Naive thymus-derived CD4-positive, alpha-beta T cell (primary cell): ENCODE results near the gene PRKN. TPM values are rescaled to one million over a fixed set of nuclear protein-coding genes. Genes with fewer than 3 reads are reported as not detected.

Experiments
- ATAC-seq: fragments of 150-1000 bp; cut with Tn5 transposase; 2 replicates; pipeline ENCODE4 v1.10.0; 2021; ENCODE audit warnings: mild to moderate bottlenecking, moderate library complexity
- CTCF ChIA-PET: fragments of 350-600 bp; sonication (Branson Sonifier 250); formaldehyde crosslinking; loops from one replicate; lab custom pipeline; 2021; ENCODE audit warnings: antibody characterized with exemption; lab: Charles Lee
- POLR2A ChIA-PET: fragments of 350-600 bp; sonication (Branson Sonifier 250); formaldehyde crosslinking; loops from one replicate; lab custom pipeline; 2021; ENCODE audit warnings: antibody characterized with exemption, inconsistent platforms; lab: Charles Lee
- DNase-seq, 9 donors: peaks; one replicate each; pipeline versions ENCODE4 v3.0.0 to v3.0.0-alpha.2; 2020 to 2022; ENCODE audit warnings: mixed read lengths in 1 of 9
- H3K27ac ChIP-seq: one replicate; pipeline ENCODE4 v1.7.0; 2013; ENCODE audit warnings: mild to moderate bottlenecking, low read depth, low read length, moderate library complexity
- H3K27me3 ChIP-seq, 2 donors: one replicate each; pipeline ENCODE4 v1.7.0; 2013; ENCODE audit warnings: low read length in 2 of 2, mild to moderate bottlenecking in 2 of 2, moderate library complexity in 2 of 2; ENCODE audit not compliant: control insufficient read depth in 2 of 2, insufficient read depth in 2 of 2
- H3K36me3 ChIP-seq, 3 experiments: 1 replicate in 2 of 3; 2 replicates in 1 of 3; pipeline ENCODE4 v1.7.0; 2013; ENCODE audit warnings: low read length in 3 of 3, mild to moderate bottlenecking in 3 of 3, moderate library complexity in 1 of 3; ENCODE audit not compliant: insufficient read depth in 3 of 3, control insufficient read depth in 2 of 3
- H3K4me1 ChIP-seq, 2 donors: one replicate each; pipeline ENCODE4 v1.7.0; 2013; ENCODE audit warnings: low read length in 2 of 2, mild to moderate bottlenecking in 2 of 2, moderate library complexity in 1 of 2; ENCODE audit not compliant: control insufficient read depth in 2 of 2, insufficient read depth in 2 of 2
- H3K4me3 ChIP-seq: 2 replicates; pipeline ENCODE4 v1.7.0; 2013; ENCODE audit warnings: mild to moderate bottlenecking, low read length
- H3K9me3 ChIP-seq, 3 experiments: 1 replicate in 2 of 3; 2 replicates in 1 of 3; pipeline ENCODE4 v1.7.0; 2013; ENCODE audit warnings: low read length in 3 of 3; ENCODE audit not compliant: control insufficient read depth in 2 of 3
- H3K27ac Mint-ChIP-seq, 9 donors: one replicate each; pipeline ENCODE4 v1.8.0; 2020 to 2022; ENCODE audit warnings: mixed read lengths in 9 of 9, mild to moderate bottlenecking in 8 of 9, moderate library complexity in 5 of 9, inconsistent platforms in 2 of 9
- H3K27me3 Mint-ChIP-seq, 5 donors: one replicate each; pipeline ENCODE4 v1.8.0; 2021 to 2022; ENCODE audit warnings: mixed read lengths in 5 of 5, mild to moderate bottlenecking in 1 of 5
- H3K36me3 Mint-ChIP-seq, 5 donors: one replicate each; pipeline ENCODE4 v1.8.0; 2020 to 2022; ENCODE audit warnings: mixed read lengths in 5 of 5, mild to moderate bottlenecking in 3 of 5, inconsistent platforms in 1 of 5
- H3K4me1 Mint-ChIP-seq, 7 donors: one replicate each; pipeline ENCODE4 v1.8.0; 2020 to 2022; ENCODE audit warnings: mixed read lengths in 7 of 7, mild to moderate bottlenecking in 3 of 7, inconsistent platforms in 1 of 7
- H3K4me3 Mint-ChIP-seq, 10 donors: one replicate each; pipeline ENCODE4 v1.8.0; 2020 to 2022; ENCODE audit warnings: mild to moderate bottlenecking in 10 of 10, mixed read lengths in 10 of 10, moderate library complexity in 6 of 10, inconsistent platforms in 2 of 10
- H3K9me3 Mint-ChIP-seq, 11 donors: one replicate each; pipeline ENCODE4 v1.8.0; 2020 to 2022; ENCODE audit warnings: mixed read lengths in 11 of 11, mild to moderate bottlenecking in 4 of 11, inconsistent platforms in 1 of 11, moderate library complexity in 1 of 11
- intact Hi-C, 2 donors: fragments of 100-400 bp; cut with micrococcal nuclease; formaldehyde crosslinking; loops; one replicate each; pipeline ENCODE4 v1.15.1; 2023
- polyA plus RNA-seq, 2 donors: library from polyadenylated mRNA; unstranded; fragments of 300-500 nt; fragmentation: Illumina TruSeq; gene quantifications; one replicate each; pipeline ENCODE4 v1.2.3, GENCODE V29; 2021
- total RNA-seq, 6 experiments: library from RNA in 5 of 6; stranded (reverse) in 5 of 6; gene quantifications; 1 replicate in 5 of 6; 2 replicates in 1 of 6; pipeline ENCODE4 v1.2.3 and lab custom pipeline; 2021 to 2026

Gene PRKN
- total and polyA plus RNA-seq, 7 experiments from 2014 or later: 0.44 to 10.3 (median 8.1) TPM

GRCh38 chr6:162026843-162027242, 700.7 kb downstream of the PRKN start:
- peaks cover 2 to 23% (median 10%) of the 10 kb centered on the region in 11 donors for H3K9me3 Mint-ChIP-seq
- CTCF ChIA-PET: no interaction called here
- ATAC-seq: no peak
- Histone ChIP-seq H3K4me1 (no peaks in the 10 kb centered on the region), H3K27me3 (no peaks in the 10 kb centered on the region), H3K36me3 (no peaks in the 10 kb centered on the region), H3K27ac (no peak overlapping the region), H3K9me3 (no peaks in the 10 kb centered on the region), H3K4me3 (no peak overlapping the region)
- no peaks in the 10 kb centered on the region for H3K27me3 Mint-ChIP-seq
- H3K4me3 Mint-ChIP-seq: no peak overlapping the region
- POLR2A ChIA-PET: no interaction called here
- no peak overlapping the region for H3K27ac Mint-ChIP-seq
- no peak for DNase-seq
- intact Hi-C loops: no loop called here
- peaks cover 0 to 9% (median 0%) of the 10 kb centered on the region in 7 donors for H3K4me1 Mint-ChIP-seq
- H3K36me3 Mint-ChIP-seq: peaks cover 0 to 23% (median 5%) of the 10 kb centered on the region in 5 donors

GRCh38 chr6:162026031-162026430, 701.5 kb downstream of the PRKN start:
- no peak for ATAC-seq
- no peak overlapping the region for H3K4me3 Mint-ChIP-seq
- H3K9me3 Mint-ChIP-seq: peaks cover 2 to 23% (median 11%) of the 10 kb centered on the region in 11 donors
- no peaks in the 10 kb centered on the region for H3K36me3 ChIP-seq
- H3K4me1 Mint-ChIP-seq: peaks cover 0 to 9% (median 0%) of the 10 kb centered on the region in 7 donors
- H3K4me1 ChIP-seq: no peaks in the 10 kb centered on the region
- ChIA-PET CTCF (no interaction called here), POLR2A (no interaction called here)
- H3K27me3 Mint-ChIP-seq: no peaks in the 10 kb centered on the region
- no peak for DNase-seq
- H3K36me3 Mint-ChIP-seq: peaks cover 0 to 23% (median 5%) of the 10 kb centered on the region in 5 donors
- no peaks in the 10 kb centered on the region for H3K9me3 ChIP-seq
- H3K27ac ChIP-seq: no peak overlapping the region
- no peak overlapping the region for H3K27ac Mint-ChIP-seq
- H3K27me3 ChIP-seq: no peaks in the 10 kb centered on the region
- intact Hi-C loops: no loop called here
- H3K4me3 ChIP-seq: no peak overlapping the region

GRCh38 chr6:162019349-162019748, 708.2 kb downstream of the PRKN start:
- peaks cover 3 to 40% (median 16%) of the 10 kb centered on the region in 11 donors for H3K9me3 Mint-ChIP-seq

GRCh38 chr6:162017536-162017935, 710.0 kb downstream of the PRKN start:
- H3K4me1 ChIP-seq: no peaks in the 10 kb centered on the region
- no peaks in the 10 kb centered on the region for H3K36me3 ChIP-seq
- H3K4me1 Mint-ChIP-seq: no peaks in the 10 kb centered on the region
- CTCF ChIA-PET: no interaction called here
- POLR2A ChIA-PET: no interaction called here
- H3K4me3 Mint-ChIP-seq: no peak overlapping the region
- H3K4me3 ChIP-seq: no peak overlapping the region
- no peaks in the 10 kb centered on the region for H3K27me3 ChIP-seq
- peaks cover 0 to 41% (median 14%) of the 10 kb centered on the region in 11 donors for H3K9me3 Mint-ChIP-seq
- H3K9me3 ChIP-seq: no peaks in the 10 kb centered on the region
- intact Hi-C loops: no loop called here
- ATAC-seq: no peak
- H3K27me3 Mint-ChIP-seq: no peaks in the 10 kb centered on the region
- DNase-seq: no peak
- H3K36me3 Mint-ChIP-seq: peaks cover 0 to 19% (median 7%) of the 10 kb centered on the region in 5 donors
- H3K27ac ChIP-seq: no peak overlapping the region
- H3K27ac Mint-ChIP-seq: no peak overlapping the region

More at GRCh38 chr6:162019349-162019748, 708.2 kb downstream of the PRKN start:
- peaks cover 0 to 26% (median 13%) of the 10 kb centered on the region in 5 donors for H3K36me3 Mint-ChIP-seq
- H3K27me3 Mint-ChIP-seq: no peaks in the 10 kb centered on the region
- no peaks in the 10 kb centered on the region for H3K27me3 ChIP-seq
- no peaks in the 10 kb centered on the region for H3K4me1 ChIP-seq
- ChIA-PET CTCF (no interaction called here), POLR2A (no interaction called here)
- H3K36me3 ChIP-seq: no peaks in the 10 kb centered on the region
- no peak overlapping the region for H3K4me3 ChIP-seq
- ATAC-seq: no peak
- no peak overlapping the region for H3K27ac Mint-ChIP-seq
- H3K4me3 Mint-ChIP-seq: no peak overlapping the region
- no peak for DNase-seq
- H3K4me1 Mint-ChIP-seq: no peaks in the 10 kb centered on the region
- intact Hi-C loops: no loop called here
- H3K27ac ChIP-seq: no peak overlapping the region
- no peaks in the 10 kb centered on the region for H3K9me3 ChIP-seq

GRCh38 chr6:162014069-162014811, 713.3 kb downstream of the PRKN start:
- Histone ChIP-seq H3K36me3 (no peaks in the 10 kb centered on the region), H3K4me1 (no peaks in the 10 kb centered on the region), H3K4me3 (no peak overlapping the region), H3K27ac (no peak overlapping the region), H3K27me3 (no peaks in the 10 kb centered on the region), H3K9me3 (no peaks in the 10 kb centered on the region)
- ATAC-seq (no peak), DNase-seq (no peak)
- H3K36me3 Mint-ChIP-seq: peaks cover 0 to 19% (median 7%) of the 10 kb centered on the region in 5 donors
- H3K4me1 Mint-ChIP-seq: no peaks in the 10 kb centered on the region
- no peak overlapping the region for H3K4me3 Mint-ChIP-seq
- peaks cover 0 to 46% (median 11%) of the 10 kb centered on the region in 11 donors for H3K9me3 Mint-ChIP-seq
- no peak overlapping the region for H3K27ac Mint-ChIP-seq
- intact Hi-C loops: no loop called here
- POLR2A ChIA-PET: no interaction called here
- H3K27me3 Mint-ChIP-seq: no peaks in the 10 kb centered on the region
- CTCF ChIA-PET: no interaction called here

- Mint-ChIP-seq H3K4me1 (no peaks in the 10 kb centered on the region), H3K27ac (no peak overlapping the region), H3K27me3 (no peaks in the 10 kb centered on the region), H3K9me3 (peaks cover 0 to 56% (median 26%) of the 10 kb centered on the region in 11 donors), H3K4me3 (no peak overlapping the region), H3K36me3 (peaks cover 0 to 18% (median 0%) of the 10 kb centered on the region in 5 donors)
- ATAC-seq (no peak), DNase-seq (no peak)
- Histone ChIP-seq H3K36me3 (no peaks in the 10 kb centered on the region), H3K4me1 (no peaks in the 10 kb centered on the region), H3K27me3 (no peaks in the 10 kb centered on the region), H3K27ac (no peak overlapping the region), H3K9me3 (no peaks in the 10 kb centered on the region), H3K4me3 (no peak overlapping the region)
- CTCF ChIA-PET: no interaction called here
- POLR2A ChIA-PET: no interaction called here
- intact Hi-C loops: no loop called here
These were observed 722.2 kb downstream of the PRKN start for GRCh38 chr6:162005372-162005771.

- peaks cover 0 to 7% (median 0%) of the 10 kb centered on the region in 5 donors for H3K36me3 Mint-ChIP-seq
- no peak overlapping the region for H3K4me3 ChIP-seq
- no peak for DNase-seq
- no peaks in the 10 kb centered on the region for H3K36me3 ChIP-seq
- no peaks in the 10 kb centered on the region for H3K9me3 ChIP-seq
- ChIA-PET POLR2A (no interaction called here), CTCF (no interaction called here)
- no peaks in the 10 kb centered on the region for H3K27me3 ChIP-seq
- no peaks in the 10 kb centered on the region for H3K4me1 ChIP-seq
- H3K27ac Mint-ChIP-seq: no peak overlapping the region
- peaks cover 0 to 1% (median 0%) of the 10 kb centered on the region in 7 donors for H3K4me1 Mint-ChIP-seq
- intact Hi-C loops: no loop called here
- H3K27ac ChIP-seq: no peak overlapping the region
- peaks cover 3 to 73% (median 43%) of the 10 kb centered on the region in 11 donors for H3K9me3 Mint-ChIP-seq
- no peaks in the 10 kb centered on the region for H3K27me3 Mint-ChIP-seq
- no peak overlapping the region for H3K4me3 Mint-ChIP-seq
- no peak for ATAC-seq
These were observed 730.8 kb downstream of the PRKN start for GRCh38 chr6:161996783-161997182.
